GM18526 (cell line): Measurements from ENCODE around the gene MAGI1.

Source experiments
- POLR2A ChIP-seq: IDR thresholded peaks from 3 replicates; pipeline ENCODE4 v1.6.1; 2011; ENCODE audit not compliant: insufficient read length; ENCODE audit errors: extremely low read depth

Gene MAGI1

DNA sequence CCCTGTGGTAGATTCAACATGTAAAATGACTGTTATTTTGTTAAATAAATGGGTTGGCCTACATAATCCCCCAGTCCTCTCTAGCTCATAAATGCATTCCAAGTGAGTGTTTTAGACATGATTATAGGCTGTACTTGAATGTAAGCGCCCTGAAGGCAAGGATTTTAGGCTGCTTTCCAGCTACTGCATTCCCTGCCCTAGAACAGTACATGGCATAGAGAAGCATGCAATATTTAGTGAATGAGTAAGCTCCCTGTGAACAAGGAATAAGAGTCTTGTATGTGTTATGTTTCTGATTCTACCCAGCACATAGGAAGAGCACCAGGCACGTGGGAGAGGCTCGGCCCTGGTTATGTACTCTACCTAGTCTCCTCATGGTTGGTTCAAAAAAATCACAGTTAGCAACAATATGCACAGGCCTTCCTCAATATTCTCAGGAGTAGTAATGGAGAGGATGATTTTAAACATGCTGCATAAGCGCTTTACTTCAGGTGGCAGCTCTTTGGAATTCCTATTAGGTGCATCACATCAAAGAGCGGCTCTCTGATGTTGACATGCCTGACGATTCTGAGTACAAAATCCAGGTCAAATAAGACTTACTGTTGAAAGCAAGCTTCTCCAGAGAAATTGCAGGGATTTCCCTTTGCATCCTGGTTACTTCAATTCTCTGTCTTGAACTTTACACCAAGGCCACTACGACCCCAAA, 456.6 kb downstream of the MAGI1 start:
- TF ChIP-seq POLR2A, result no peak

DNA sequence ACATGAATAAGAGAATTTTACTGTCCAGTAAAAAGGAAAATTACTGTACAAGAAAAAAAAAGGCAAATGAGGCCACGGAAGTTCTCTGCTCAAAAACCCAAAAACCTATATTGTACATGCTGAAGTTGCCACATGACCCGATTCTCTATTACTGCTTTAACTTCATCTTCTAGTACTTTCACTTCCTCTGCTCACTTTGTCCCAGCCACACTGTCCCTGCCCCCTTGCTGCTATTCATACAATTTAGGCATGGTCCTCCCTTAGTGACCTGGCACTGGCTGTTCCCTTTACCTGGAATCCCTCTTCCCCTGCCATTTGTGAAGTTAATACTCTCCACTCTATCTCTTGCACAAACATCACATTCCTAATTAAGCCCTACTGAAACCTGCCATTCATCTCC, 457.4 kb downstream of the MAGI1 start:
- TF ChIP-seq POLR2A, result no peak

DNA sequence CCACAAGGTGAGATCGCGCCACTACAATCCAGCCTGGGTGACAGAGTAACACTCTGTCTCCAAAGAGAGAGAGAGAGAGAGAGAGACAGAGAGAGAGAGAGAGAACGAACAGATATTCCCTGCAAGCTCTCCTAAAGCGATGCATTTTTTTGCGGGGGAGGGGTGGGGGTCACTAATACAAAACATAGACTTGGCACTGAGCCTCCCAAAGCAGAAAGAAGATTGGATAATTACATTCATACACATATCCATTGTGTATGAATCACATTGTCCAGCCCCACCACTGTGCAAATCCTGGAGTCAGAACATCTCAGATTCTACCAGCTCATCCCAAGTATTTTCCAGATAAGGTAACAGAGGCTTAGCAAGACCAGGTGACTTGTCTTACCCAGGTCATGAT, 459.9 kb downstream of the MAGI1 start:
- no peak for TF ChIP-seq POLR2A

DNA sequence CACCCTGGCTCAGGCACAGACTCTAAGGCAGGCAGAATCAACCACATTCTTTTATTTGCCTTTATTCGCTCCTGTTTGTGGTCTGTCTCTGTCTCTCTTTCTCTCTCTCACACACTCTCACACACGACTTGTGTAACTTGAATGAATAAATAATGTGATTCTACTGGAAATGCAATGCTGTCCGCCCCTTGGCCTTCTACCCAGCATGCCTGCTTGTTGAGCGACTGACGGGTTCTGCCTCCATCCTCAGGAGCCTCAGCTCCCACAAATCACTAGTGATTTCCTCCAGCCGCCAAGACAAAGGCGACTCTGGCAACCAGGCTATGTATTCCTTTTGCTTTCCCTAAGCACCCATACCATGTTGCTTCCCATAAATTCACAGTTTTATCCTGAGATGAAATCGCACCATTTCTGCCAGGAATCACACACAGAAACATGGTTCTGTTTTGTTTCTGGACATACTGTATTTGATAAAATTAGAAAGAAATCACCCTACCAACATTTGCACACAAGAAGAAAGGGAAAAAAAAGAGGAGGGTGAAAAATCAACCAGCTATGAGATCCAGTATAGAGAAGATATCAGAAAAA, 460.8 kb downstream of the MAGI1 start:
- TF ChIP-seq POLR2A, result no peak

DNA sequence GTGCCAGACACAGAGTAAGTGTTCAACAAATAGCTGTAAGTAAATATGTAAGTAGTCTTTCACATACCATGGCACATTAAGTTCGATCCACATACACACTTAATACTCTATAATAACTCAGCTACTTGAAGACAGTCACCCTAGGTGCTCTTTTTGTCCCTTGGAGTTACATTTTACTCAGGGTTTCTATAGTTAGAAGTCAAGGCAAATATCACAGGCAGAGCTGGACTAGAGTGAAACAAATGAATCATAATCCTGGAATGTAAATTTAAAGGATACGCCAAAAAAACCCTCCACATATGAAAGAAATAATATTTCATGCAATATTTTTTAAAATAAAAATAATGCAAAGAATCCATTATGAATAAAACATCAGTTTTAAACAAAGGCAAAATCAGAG, 461.8 kb downstream of the MAGI1 start:
- TF ChIP-seq POLR2A, result no peak

DNA sequence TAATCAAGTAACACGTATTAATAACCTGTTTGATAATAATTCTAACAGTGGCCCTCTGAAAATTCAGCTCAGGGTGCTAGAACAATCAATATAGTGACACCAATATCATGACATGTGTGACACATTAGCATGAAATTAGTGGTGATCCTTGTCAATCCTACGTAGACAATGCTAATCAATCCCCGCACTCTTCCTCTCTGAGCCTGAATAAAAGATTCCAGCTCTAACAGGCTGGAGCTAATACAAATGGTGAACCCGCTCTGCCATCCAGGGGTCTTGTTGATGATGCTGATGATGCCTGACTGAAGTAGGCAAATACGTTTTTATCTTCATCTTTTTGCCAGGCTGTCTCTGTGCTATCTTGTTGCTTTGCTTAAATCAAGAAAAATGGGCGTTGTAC, 462.5 kb downstream of the MAGI1 start:
- TF ChIP-seq POLR2A, result no peak

DNA sequence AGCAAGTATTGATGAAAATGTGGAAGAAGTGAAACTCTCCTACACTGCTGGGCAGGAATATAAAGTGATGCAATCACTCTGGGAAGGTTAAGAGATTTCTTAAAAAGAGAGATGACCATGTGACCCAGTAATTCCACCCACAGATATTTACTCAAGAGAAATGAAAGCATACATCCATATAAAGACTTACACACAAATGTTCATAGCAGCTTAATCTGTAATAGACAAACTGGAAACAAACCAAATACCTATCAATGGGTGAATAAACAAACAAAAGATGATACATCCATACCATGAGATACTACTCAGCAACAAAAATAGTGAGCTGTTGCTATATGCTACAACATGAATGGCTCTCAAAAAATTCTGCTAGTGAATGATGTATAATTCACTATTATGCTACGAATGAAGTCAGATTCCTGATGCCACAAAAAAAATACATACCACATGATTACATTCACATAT, 463.3 kb downstream of the MAGI1 start:
- no peak for TF ChIP-seq POLR2A

DNA sequence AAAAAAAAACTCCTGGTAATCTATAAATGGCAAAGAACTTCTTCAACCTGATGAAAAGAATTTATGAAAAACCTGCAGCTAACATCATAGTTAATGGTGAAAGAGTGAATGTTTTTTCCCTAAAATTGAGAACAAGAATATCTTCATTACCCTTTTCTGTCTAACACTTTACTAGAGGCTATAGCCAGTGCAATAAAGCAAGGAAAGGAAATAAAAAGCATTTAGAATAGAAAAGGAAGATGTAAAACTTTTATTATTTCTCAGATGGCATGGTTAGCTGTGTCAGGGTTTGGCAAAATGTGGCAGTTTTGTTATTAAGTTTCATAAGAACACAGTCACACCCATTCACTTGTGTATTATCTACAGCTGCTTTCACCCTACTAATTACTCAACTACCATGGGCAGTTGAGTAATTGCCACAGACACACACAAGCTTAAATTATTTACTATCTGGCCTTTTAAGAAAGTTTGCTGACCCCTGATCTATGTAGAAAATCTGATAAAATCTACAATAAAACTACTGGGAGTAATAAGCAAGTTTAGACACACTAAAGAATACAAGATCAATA, 465.1 kb downstream of the MAGI1 start:
- no peak for TF ChIP-seq POLR2A

DNA sequence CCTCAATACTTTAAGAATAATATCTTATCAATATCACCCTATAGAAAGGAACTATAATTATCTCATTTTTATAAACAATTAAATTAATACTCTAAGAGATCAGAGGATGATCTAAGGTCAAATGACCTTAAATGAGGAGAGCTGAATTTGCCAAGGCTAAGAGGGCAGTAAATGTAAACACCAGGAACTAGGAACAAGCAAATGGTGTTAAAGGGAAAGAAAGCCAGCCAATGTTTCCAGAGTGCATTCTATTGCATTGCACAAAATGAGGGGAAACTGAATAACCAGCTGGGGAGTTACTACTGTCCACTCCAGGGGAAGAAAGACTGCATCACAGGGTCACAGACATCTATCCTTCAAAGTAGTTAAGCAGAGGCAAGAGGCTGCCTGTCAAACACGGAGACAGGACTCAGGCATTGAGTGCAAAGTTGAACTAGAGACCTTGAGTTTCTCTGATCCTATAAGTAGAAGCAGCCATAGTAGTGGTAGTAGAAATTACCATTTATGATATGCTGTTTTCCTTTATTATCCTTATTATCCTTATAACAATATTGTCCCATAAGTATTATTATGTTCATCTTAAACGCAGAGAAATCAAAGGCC, 466.4 kb downstream of the MAGI1 start:
- TF ChIP-seq POLR2A, result no peak

DNA sequence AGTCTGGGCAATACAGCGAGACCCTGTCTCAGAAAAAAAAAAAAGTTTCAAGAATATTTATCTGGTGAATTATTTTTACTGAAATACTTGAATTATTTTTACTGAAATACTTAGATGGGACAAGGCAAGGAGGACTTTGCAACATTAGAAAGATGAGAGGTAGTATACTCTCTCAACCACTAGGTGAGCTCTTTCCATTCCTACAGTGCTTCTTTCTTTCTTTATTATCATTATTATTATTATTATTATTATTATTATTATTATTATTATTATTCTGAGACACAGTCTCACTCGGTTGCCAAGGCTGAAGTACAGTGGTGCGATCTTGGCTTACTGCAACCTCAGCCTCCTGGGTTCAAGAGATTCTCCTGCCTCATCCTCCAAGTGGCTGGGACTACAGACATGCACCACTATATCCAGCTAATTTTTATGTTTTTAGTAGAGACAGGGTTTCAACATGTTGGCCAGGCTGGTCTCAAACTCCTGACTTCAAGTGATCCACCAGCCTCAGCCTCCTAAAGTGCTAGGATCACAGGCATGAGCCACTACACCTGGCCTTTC, 468.8 kb downstream of the MAGI1 start:
- TF ChIP-seq POLR2A, result no peak

DNA sequence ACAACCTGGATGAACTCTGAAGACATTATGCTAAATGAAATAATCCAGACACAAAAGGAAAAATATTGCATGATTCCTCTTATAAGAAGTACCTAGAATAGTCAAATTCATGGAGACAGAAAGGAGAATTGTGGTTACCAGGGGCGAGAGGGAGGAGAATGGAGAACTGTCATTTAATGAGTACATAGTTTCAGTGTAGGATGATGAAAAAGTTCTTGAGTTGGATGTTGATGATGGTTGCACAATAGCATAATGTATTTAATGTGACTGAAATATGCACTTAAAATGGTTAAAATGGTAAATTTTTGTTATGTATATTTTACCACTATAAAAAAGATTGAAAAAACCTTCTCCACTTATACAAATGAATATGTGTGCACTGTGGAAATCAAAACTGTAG, 469.6 kb downstream of the MAGI1 start:
- TF ChIP-seq POLR2A, result no peak

DNA sequence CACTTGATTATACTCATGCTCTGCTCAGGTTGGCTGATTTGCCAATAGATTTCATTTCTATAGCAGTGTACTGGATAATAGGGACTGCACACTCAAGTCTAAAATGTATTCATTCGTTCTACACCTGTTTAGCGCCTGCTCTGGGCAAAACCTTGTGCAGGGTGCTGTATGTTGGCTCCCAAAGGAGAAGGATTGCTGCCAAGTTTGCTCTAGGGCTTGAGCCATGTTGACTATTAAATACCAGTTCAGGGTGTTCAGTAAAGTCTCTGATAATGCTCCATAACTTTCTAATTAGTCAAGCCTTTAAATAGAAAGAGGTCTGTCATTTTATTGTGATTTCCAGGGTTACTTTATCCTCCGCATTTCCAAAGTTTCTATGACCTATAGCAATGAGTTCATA, 470.2 kb downstream of the MAGI1 start:
- no peak for TF ChIP-seq POLR2A

DNA sequence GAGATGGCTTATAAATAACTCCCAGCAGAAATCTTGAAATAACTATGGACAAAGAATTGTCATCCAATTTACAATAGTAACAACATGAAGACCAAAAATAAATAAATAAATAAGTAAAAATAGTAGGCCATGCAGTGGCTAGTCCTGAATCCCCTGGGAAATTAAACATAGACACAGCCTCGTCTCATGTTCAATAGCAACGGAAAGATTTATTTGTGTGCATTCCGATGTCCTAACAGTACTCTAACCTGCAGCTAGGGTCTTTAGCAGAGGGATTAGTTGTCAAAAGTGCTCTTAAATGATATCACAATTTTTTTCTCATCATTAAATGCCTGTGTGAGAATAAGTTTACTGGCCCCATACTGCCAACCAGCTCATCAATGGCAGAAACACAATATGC, 474.2 kb downstream of the MAGI1 start:
- TF ChIP-seq POLR2A, result no peak

DNA sequence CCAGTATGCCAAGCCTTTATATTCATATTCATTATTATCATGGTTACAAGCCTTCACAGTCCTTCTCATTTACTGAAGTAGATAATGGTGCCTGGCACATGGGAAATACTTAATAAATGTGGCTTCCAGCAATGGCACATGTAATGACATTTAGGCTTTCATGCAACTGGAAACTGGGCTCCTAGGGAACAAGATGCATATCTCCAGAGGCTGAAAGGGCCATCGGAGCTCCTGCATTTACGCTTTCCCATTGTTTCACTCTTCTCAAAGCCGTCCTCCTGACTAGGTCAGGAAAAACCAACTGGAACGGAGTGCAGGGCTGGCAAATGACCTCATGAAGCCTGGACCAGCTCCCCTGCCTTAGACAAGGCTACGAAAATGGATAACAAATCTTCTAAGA, 474.9 kb downstream of the MAGI1 start:
- no peak for TF ChIP-seq POLR2A

DNA sequence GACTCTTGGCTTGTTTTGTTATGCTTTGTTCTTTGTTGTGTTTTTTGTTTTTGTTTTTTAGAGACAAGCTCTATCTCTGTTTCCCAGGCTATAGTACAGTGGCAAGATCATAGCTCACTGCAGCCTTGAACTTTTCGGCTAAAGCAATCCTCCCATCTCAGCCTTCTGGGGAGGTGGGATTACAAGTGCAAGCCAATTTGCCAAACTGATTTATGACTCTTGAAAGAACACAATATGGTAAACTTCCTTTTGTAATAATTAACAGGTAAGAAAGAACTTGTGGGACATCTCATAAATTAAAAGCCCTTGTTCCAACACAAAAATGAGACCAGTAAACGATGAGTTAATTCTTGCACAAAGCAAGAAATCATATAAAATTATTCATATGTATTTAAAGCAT, 476.3 kb downstream of the MAGI1 start:
- TF ChIP-seq POLR2A, result no peak

DNA sequence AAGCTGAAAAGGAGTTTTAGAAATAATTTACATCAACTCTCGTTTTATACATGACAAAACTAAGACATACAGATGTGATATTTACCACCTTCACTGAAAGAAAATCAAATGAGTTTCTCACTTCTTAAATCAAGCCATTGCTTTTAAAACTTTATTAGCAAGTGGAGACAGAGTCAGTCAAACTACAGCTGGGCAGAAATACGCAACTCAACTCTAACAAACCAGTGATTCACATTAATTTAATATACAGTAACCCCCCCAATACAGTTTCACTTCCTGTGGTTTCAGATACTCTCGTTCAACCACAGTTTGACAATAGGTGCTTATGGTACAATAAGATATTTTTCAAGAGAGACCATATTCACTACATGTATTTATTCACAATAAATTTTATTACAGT, 477.1 kb downstream of the MAGI1 start:
- no peak for TF ChIP-seq POLR2A

DNA sequence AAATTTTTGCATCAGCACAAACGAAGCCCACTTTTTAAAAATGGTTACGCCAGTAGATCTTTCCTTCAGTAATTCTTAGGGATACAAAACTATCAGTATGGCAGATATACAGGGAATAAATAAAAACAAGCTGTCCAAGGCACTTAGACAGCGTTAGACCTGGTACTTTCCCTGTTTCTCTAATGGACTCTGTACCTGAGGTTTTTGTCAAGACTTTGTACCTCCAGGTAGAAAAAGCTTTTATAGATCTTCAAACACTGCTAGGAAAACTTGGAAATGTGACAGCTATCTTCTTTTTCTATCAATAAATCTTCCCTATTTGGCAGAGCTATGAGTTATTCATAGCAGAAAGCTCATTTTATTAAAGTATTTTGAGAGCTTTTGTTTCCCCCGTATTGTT, 477.8 kb downstream of the MAGI1 start:
- no peak for TF ChIP-seq POLR2A

DNA sequence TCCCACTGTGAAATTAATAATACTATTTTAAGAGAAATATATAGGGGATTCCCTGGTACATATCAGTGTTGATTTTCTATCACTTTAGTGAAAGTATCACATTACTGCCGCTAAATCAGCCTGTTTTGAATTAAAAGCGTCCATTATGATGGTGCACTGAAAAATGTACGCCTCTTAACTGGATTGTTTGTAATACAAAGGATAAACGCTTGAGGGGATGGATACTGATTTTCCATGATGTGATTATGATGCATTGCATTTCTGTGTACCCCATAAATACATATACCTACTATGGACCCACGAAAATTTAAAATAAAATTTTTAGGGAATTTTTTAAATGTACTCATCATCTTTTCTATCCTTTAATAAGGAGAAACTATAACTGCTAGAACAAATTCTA, 478.6 kb downstream of the MAGI1 start:
- TF ChIP-seq POLR2A, result no peak
